Fibroblast of mammary gland (primary cell): ENCODE measurements around the gene LPCAT2.

ENCODE experiments used
- DNase-seq: peaks from one replicate; pipeline ENCODE4 v3.0.0-alpha.2; 2010; ENCODE audit warnings: low read depth
- H3K4me3 ChIP-seq: 2 replicates; pipeline ENCODE4 v1.5.1; 2011; ENCODE audit warnings: low read depth, mild to moderate bottlenecking, low read length, moderate library complexity; ENCODE audit not compliant: control insufficient read depth
- TF ChIP-seq, protein P1 (sequence below): conservative IDR thresholded peaks from 2 replicates; pipeline ENCODE4 v1.5.1; 2011; ENCODE audit warnings: low read depth, low read length, inconsistent platforms; ENCODE audit not compliant: control insufficient read depth, insufficient read depth

The LPCAT2 gene

DNA sequence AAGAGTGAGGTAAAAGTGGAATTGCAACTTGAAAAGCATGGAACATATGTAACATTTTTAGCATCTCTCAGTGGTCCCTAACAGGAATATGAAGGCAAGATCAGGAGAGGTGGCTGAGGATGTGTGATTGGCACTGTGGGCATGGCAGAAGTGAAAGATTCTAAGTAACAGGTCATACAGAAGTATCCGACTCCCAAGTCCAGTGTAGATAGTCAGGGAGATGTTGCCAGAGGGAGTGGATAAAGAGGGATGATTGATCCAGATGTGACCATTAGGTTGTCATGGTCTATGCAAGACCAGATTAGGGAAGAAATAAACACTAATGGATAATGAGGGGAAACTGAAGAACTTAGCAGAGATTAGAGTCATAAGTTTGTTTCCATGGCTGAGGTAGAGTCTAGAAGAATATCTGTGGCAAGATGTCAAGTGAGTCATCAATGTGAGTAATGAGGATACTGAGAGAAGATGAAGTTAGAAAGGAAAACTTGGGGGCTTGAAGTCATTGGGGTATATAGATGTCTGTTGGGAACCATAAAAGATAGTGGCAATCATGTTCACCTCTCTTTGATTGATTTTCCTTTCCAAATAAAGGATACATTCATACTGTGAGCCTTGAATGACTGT lies 33.7 kb downstream of the LPCAT2 start:
- DNase-seq: peak; percentile 82
- H3K4me3 ChIP-seq: no peak overlapping the region
- TF ChIP-seq, protein P1, sequence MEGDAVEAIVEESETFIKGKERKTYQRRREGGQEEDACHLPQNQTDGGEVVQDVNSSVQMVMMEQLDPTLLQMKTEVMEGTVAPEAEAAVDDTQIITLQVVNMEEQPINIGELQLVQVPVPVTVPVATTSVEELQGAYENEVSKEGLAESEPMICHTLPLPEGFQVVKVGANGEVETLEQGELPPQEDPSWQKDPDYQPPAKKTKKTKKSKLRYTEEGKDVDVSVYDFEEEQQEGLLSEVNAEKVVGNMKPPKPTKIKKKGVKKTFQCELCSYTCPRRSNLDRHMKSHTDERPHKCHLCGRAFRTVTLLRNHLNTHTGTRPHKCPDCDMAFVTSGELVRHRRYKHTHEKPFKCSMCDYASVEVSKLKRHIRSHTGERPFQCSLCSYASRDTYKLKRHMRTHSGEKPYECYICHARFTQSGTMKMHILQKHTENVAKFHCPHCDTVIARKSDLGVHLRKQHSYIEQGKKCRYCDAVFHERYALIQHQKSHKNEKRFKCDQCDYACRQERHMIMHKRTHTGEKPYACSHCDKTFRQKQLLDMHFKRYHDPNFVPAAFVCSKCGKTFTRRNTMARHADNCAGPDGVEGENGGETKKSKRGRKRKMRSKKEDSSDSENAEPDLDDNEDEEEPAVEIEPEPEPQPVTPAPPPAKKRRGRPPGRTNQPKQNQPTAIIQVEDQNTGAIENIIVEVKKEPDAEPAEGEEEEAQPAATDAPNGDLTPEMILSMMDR: no peak

DNA sequence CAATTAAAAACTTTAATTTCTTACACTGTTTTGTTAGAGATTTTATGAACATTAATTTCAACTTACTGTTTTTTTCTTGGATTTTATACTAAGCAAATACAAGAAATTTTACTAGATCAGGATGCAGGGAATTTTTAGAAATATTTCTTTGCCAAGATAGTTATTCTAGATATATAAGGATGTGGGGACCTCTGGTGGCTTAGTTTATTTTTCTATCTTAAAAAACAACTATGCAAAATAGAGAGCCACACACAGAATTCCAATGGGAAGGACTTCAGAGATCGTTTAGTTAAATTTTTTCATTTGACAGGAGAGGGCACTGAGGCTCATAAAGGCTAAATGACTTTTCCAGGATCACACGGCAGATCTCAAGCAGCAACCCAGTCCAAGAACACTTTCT lies 34.6 kb downstream of the LPCAT2 start:
- peak; percentile 63 for DNase-seq
- TF ChIP-seq, protein P1: peak; percentile 31
- H3K4me3 ChIP-seq: no peak overlapping the region

DNA sequence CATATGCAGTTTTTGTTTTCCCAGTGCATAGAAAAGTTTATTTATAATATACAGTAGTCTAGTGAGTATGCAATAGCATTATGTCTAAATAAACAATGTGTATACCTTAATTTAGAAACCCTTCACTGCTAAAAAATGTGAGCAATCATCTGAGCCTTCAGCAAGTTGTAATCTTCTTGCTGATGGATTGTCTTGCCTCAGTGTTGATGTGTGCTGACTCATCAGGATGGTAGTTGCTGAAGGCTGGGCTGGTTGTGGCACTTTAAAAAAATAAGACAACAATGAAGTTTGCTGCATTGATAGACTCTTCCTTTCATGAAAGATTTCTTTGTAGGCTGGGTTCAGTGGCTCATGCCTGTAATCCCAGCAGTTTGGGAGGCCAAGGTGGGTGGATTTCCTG lies 43.7 kb downstream of the LPCAT2 start:
- peak; percentile 76 for DNase-seq
- TF ChIP-seq, protein P1: no peak
- H3K4me3 ChIP-seq: no peak overlapping the region

DNA sequence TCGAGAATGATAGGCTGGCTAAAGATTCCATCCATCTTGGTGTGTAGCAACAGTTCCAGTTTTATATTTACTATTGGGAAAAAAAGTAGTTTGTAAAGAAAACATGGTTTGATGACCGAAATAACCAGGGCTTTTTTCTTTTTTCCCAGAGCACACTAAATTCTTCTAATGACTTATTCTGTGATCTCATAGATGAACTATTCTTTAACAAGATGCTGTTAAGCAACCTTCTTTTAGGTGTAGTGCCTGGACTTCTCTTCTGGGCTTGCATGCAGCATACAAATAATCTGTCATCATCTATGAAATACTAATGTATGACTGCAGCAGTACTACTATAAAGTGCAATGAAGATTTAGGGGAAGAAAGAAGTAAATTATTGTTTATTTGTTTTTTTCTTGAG lies 46.6 kb downstream of the LPCAT2 start:
- TF ChIP-seq, protein P1: no peak
- peak; percentile 20 for DNase-seq
- no peak overlapping the region for H3K4me3 ChIP-seq

DNA sequence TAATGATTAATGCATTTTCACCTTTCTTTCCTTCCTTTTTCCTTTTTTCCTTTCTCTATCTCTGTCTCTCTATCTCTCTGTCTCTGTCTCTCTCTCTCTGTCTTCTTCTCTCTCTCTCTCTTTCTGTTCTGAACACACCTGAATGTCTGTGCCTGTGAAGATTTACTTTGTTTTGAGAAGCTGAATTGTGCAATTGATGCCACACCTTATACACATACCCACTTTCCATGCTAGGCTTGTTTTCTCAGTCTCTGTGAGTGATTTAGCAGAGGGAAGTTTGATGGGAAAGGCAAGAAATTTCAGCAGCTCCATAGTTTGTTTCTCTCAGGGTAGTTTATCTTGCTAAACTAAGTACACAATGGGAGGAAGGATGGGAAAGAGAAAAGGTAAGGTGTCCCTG lies 48.3 kb downstream of the LPCAT2 start:
- H3K4me3 ChIP-seq: no peak overlapping the region
- TF ChIP-seq, protein P1: no peak
- no peak for DNase-seq

DNA sequence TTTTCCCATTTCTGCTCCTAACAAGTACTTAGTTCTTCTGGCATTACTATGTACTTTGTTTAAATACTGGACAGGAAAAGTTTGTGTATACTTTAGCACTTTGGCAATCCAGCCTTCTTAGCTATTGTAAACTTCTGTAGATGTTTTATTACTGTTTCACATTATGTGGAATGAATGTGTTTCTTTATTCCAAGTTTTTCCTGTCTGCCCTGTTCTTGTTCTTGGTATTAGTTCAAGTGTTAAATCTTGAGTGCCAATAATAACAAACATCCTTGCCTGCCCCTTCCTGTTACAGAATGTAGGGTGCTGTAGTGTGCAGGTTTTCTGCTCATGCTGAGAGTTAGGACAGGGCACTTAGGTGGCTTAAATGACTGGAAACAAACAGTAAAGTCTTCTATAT lies 50.4 kb downstream of the LPCAT2 start:
- H3K4me3 ChIP-seq: no peak overlapping the region
- peak; percentile 17 for DNase-seq
- TF ChIP-seq, protein P1: no peak
